Stimulated activated CD8-positive, alpha-beta memory T cell treated with anti-CD3 and anti-CD28 coated beads, Interleukin-15, amount 100 ng/mL, for 4 hours (primary cell): Measurements from ENCODE around the gene ALKAL2.

Experiments used
- DNase-seq, 2 donors: peaks; one replicate each; pipeline ENCODE4 v3.0.0-alpha.2; 2020; ENCODE audit warnings: low read depth in 2 of 2

Gene ALKAL2

DNA sequence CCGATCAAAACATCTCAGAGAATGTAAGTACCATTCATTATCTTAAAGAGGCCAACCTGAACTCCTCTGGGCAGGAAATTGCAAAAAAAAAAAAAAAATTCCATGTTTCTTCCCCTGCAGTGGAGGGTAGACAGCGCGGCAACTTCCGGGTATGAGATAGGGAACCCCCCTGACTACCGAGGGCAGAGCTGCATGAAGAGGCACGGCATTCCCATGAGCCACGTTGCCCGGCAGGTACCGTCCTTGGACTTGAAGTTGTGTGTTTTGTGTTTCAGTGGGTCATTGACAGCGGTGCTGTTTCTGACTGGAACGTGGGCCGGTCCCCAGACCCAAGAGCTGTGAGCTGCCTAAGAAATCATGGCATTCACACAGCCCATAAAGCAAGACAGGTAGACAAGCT lies 16.0 kb downstream of the ALKAL2 start:
- DNase-seq: no peak

DNA sequence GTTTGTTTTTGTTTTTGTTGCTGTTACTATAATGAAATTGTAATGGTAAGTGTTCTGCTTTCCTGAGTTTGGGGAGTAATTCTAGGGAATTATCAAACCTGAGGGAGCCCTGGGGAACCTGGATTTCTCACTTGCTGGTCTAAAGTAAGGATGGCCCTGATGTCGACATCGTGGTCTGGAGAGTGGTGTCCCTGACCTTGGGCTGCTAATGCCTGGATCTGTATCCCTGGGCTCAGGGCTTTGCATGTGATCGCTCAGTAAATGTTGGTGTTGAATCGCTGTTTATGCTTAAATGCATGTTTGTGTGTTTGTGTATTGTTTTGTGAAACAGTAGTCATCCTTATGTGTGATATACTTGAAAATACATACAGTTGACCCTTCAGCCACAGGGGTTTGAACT lies 17.0 kb downstream of the ALKAL2 start:
- no peak for DNase-seq

DNA sequence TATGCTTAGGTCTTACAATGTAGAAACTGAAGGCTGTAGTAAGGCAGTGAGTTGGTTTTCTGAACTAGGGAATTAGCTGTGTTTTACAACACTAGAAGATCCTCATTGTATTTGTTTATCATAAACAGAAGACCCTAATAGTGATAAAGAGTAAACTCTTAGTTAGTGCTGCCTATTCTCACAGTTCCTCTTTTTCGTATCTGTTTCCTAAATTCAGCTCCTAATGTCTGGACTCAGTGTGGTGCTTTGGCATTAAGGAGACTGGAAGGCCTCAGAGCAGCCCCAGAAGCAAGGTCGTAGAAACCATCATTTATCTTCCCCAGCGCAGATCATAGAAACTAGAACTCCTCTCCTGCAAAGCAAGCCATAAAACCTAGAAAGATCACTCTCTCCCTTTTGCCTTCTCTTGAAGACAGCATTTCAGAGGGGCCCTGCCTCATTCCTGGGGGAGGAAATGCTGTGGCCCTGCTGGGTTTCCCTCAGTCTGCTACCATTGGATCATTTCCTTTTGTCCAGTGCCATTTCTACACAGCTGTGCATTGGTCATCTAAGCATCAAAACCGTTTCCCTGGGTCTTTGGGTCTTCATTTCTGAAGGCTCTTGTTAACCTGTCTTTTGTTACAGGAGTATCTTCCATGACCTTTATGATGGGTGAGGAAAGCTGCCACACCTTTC lies 18.4 kb downstream of the ALKAL2 start:
- no peak for DNase-seq

DNA sequence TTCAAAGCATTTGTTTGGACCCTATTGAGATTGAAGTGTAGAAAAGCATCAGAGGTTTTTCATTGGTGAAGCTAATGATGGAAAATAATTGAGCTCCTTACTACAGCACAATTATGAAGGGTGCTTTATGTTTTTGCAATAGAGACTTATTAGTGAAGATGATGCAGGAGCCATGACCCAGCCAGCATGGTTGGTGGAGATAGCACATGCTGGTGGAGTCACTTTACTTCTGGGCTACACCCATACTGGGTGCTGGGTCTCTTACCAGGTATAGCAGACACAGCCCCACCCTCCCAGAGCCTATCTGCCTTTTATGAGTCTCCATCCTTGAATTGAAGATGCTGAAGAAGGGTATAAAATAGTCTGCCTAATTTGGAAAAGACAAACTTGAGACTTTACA lies 19.6 kb downstream of the ALKAL2 start:
- no peak for DNase-seq

DNA sequence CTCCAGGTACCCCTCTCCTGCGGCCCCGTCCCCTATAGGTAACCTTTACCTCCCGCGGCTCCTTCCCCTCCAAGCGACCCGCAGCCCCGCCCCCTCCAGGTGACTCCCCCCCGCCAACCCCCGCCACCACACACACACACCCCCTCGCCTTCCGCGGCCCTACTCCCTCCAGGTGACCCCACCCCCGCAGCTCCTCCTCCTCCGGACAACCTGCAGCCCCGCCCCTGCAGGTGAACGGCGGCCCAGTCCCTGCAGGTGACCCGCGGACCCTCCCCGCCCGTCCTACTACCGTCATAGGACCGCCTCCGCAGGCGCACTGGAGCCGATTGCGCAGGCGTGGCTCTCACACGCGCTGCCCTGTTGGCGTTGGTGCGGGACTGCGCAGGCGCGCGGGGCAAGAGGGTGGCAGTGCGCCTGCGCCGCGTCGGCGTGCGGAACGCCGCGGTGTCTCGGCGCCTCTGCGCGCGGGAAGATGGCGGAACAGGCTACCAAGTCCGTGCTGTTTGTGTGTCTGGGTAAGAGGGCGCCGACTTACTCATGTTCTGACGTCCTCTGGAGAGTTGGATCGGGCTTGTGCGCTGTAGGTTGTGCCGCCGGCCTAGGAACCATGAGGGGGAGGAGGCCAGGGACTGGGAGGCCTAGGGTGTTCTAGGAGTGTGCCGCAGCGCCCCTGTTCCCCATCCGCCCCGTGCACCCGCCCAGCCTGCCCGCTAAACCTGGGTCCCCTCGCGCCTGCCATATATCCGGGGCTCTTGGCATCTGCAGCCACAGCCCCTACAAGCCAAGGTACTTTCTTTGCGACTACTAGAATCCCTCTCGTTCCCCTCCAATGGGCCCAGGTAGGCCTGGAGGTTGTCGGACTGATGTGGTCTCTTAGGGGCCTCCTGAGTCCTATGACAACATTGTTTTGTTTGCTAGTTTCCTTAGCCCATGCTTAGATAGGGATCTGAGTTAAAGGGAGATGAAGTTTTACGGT lies 23.1 kb downstream of the ALKAL2 start, which contains the start of gene ACP1:
Gene ACP1, plus strand, starts transcription at position 455 of the 976 bp plus-strand sequence. Its CDS starts 18 bp downstream, at position 473.
- peak; percentile 90 to 93 for DNase-seq

DNA sequence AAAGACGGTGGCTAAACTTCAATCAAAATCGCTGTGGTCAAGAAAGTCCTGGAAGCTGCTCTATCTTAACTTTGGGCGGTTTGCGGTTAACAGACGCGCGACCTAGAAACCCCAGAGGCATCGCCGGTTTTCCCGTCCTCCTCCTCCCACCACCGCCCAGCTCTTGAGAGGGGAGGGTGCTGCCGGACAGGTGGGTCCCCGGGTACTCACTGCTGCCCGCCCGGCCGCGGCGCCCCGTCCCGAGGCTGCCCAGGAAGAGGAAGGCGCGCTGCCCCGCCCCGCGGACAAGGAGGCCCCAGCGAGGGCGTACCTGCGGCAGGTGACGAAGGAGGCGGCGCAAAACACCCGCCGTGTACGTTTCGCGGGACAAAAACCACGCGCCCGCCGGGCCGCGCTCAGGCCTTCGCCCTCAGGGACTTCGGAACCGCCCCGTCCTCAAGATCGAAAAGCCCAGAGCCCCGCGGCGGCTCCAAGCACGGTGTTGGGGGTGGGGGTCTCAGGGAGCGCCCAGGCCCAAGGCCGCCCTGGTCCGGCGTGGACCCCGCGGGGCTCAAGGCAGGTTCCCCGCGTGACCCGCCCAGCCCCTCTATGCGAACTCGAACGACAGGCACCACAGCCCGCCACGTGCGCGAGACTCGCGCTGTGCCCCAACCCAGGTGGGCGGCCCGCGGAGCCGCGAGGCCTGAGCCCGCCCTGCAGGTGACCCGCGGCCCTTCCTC lies 24.0 kb downstream of the ALKAL2 start, which contains the start of gene SH3YL1:
Gene SH3YL1, minus strand, starts transcription at position 259 of the 719 bp plus-strand sequence. Its CDS starts 48 bp downstream, at position 211.
- peak; percentile 31 to 36 for DNase-seq

DNA sequence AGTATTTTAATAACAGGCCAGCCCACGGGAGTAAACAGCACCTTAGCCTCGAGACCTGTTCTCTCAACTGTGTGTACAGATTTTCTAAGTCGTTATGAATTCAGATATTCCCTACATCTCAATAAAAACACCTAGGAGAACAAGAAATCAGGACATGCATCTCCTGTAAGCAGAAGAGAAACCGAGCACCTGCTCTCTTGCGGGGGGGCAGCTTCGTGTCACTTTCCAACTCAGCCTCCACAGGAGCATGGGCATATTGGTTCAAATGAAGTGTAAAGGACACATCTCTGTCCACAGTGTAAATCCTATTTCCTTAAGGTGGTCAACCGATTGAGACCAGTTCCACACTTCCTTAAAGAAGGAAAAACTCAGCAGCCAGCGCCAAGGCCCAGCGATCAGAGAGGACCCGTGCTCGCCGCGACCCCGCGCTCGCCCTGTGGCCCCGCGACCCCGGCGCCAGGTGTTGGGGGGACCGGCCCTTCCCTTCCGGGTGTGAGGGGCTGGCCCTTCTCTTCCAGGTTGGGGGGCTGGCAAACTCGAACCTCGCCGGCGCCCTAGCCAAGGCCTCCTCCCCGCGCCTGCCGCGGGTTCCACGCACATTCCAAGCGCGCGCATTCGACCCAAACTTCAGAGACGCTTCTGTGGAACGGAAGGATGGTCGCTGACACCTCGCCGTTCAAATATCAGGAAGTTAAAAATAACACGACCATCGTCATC lies 24.7 kb downstream of the ALKAL2 start:
- no peak for DNase-seq

DNA sequence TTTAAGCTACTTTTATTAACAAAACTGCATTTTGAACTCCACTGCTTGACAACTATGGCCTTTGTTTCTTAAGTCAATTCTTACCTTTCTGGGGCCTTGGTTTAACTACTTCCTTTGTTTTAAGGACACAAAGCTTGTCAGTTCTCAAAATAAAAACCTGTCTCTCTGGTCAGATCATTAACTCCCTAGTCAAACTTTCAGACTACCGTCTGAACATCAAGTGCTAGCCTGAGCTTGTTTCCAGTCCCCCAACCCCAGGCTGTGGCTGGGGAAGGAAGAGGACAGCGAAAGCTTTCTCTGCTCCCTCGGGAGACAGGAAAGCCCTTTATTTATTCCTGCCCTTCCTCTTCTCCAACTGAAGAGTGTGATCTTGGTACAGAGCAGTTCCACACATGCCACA lies 25.8 kb downstream of the ALKAL2 start:
- DNase-seq: no peak

DNA sequence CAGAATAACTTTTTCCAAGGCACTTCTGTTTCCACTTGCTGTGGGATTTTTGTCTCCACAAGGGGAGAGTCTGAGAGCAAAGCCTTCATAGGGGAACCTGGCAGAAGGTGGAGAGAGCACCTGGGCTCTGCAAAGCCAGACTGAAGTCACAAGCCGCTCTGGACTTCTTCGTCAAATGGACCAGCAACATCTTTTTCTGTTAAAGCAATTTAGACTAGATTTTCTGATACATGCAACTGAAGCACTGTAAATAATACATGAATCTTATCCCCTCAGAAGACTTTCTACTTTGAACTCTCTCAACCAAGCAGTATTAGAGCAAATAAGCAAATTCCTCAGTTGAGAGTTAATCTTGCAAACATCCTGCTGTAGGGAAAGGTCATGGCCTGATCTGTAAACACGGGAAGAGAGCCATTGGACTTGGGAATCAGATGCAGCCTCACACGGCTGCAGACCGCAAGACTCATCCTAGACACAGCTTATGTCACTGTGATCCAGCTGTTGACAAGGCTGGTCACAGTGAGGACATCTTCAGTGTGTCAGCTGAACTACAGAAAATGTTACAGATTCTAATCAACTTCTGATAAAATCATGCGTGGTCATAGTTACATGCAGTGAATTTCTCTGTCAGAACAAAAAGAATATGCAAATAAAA lies 27.3 kb downstream of the ALKAL2 start:
- no peak for DNase-seq

DNA sequence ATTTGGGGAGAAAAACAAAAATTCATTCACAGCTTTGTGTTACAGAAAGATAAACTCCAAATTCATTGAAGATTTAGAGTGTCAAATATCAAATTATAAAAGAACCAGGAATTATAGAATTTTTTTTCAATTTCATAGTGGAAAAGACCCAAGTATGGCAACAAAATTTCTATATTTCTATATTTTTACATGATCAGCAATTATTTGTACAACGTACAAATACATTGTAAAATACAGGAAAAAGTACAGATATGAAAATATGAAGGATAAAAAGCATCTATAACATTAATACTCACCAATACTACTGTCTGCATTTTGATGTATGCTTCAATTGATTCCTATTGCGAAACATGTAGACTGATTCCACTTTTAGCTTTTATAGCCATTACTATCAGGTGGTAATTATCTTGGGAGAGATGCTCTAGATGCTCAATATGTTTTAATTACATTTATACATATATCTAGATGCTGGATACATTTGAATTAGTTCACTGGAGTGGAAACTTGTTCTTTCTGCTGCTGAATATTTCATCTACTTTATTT lies 28.0 kb downstream of the ALKAL2 start:
- no peak for DNase-seq

DNA sequence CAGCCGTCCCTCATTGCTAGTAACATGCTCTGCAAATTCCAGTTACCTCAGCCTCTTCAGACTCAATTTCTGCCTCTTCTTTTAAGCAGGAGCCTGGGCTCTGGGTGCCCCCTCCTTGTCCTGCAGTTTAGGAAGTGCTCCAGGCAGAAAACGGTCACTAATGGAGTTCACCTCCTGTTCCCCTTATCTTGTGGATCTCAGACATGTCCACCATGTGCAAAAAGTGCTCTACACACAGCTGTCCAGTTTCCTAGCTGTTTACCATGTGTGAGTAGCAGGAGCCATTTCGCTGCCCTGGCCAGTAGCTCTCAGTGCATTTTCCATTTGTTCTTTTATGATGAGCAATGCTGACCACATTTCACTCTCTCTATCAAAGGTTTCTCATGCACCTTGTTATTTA lies 29.0 kb downstream of the ALKAL2 start:
- DNase-seq: no peak

DNA sequence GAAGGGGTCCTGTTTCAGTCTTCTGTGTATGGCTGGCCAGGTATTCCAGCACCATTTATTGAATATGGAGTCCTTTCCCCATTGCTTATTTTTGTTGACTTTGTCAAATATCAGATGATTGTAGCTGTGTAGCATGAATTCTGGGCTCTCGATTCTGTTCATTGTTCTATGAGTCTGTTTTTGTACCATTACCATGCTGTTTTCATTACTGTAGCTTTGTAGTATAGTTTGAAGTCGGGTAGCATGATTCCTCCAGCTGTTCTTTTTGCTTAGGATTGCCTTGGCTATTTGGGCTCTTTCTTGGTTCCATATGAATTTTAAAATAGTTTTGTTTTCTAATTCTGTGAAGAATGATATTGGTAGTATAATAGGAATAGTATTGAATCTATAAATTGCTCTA lies 30.0 kb downstream of the ALKAL2 start:
- DNase-seq: no peak

DNA sequence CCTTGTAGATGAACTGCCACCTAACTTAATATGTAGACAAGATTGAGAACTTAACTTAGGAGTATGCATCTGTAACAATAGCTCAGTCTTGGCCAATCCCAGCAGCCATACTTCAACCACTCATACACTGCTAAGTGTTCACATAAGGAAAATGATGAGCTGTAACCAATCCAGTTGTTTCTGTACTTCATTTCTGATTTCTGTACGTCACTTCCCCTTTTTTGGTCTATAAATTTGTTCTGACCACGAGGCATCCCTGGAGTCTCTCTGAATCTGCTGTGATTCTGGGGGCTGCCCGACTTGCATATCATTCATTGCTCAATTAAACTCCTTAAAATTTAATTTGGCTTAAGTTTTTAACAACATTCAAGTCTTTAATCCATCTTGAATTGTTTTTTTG lies 30.5 kb downstream of the ALKAL2 start:
- no peak for DNase-seq

DNA sequence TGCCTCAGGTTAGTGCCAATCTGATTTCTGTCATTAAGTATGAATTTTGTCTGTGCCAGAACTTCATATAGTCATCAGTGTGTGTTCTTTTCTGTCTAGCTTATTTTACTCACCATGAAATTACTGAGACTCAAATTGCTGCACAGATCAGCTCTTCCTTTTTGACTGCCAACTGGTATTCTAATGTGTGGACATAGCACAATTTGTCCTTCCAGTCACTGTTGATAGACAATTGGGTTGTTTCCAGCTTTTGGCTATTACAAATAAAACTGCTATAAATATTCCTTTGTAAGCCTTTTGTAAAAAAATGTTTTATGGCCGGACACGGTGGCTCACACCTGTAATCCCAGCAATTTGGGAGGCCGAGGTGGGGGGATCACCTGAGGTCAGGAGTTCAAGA lies 31.8 kb downstream of the ALKAL2 start:
- DNase-seq: no peak

DNA sequence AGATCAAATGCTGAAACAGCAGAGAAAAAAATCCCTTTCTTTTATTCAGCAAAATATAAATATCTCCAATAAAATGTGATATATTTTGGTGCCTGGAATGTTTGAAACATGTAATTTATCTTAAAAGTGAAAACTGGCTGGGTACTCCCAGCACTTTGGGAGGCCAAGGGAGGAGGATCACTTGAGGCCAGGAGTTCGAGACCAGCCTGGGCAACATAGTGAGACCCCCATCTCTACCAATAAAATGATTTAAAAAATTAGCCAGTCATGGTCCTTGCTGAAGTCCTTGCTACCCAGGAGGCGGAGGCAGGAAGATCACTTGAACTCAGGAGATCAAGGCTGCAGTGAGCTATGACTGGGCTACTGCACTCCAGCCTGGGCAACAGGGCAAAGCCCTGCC lies 32.7 kb downstream of the ALKAL2 start:
- no peak for DNase-seq

DNA sequence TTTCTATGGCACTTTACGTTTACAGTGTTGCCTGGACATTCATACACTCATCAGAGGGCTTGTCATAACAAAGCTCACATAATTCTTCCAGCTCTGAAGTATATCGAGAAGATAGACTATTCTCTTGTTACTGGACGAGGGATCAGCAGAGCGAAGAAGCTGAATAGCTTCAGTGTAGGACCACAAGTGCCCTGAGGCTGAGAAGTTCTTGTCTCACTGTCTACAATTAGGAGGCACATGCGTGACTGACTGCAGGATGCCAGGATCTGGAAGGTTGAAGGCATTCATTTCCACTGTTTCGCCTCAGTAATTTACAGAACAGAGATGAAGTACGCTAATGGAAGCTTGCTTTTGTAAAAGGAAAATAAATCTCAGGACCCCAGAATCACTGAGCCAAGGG lies 33.6 kb downstream of the ALKAL2 start:
- no peak for DNase-seq

DNA sequence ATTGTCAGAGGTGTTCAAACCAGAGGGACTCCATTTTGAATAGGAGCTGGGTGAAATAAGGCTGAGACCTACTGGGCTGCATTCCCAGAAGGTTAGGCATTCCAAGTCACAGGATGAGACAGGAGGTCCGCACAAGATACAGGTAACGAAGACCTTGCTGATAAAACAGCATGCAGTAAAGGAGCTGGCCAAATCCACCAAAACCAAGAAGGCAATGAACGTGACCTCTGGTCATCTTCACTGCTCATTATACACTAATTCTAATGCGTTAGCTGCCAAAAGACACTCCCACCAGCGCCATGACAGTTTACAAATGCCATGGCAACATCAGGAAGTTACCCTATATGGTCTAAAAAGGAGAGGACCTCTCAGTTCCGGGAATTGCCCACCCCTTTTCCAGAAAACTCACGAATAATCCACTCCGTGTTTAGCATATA lies 34.7 kb downstream of the ALKAL2 start:
- no peak for DNase-seq

DNA sequence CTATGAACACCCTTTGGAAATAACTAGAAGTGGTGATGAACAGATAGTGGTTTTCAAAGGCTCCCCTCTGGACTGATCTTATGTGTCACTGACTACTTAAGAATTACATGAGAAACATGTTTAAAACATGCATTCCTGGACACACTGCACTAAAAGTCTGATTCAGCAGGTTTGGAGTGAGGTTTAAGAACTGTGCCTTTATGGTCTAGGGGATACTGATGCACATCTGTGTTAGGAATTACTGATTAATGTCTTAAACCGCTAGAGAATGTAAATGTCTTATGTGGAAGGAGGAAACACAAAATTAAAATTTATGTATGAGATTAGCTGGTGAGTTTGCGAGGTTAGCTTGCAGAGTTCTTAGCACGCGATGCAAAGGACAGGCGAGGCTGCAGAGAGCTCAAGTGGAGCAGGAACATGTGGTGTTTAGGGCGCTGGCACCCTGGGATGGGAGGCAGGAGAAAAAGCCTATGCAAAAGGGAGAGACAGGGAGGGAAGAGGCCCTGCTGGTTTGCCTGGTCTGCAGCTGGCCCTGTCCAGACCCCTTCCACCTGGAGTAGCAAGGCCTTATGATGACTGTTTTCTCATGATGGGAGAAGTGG lies 35.8 kb downstream of the ALKAL2 start:
- DNase-seq: no peak

DNA sequence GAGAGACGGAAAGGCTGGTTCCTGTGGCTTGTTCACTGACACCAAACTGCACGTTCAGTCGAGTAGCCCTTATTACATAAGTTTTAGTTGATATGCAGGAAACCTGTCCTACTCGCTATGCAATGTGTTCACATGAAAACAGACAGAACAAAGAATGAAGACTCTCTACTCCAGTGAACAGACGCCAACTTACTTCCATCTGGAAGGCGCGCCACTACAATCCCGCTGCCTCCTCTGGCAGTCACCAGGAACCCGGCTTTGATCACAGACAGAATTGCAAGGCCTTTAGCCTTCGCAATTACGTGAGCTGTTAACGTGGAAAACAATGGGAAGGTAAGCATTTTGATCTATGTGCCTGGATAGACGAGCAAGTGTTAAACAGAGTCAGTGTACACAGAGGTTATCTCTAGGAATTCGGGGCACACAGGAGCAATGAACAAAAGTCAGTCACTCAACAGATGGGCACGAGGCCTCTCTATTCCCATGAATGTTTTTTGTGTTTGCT lies 38.3 kb downstream of the ALKAL2 start:
- no peak for DNase-seq

DNA sequence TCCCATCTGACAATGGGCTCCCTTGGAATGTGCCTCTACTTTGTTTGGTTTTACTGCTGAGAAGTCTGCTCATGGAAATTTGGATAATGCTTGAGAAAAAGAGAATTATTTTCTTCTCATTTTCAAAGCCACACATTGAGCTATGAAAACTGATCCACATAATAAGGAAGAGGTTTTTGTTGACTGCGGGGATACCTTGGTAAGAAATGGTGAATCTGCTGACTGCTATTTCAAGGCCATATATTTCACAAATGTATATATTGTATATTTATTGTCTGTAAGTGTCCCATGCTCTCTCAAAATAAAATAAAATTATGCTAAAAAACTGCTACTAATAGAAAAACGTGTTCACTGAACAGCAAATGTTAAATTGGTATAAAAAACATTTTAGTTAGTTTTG lies 39.2 kb downstream of the ALKAL2 start:
- no peak for DNase-seq
